Panc1 (cell line): ENCODE results near the gene SERTAD3.

Experiments
- CTCF ChIP-seq: fragments of 450-650 bp; IDR thresholded peaks from 2 replicates; pipeline ENCODE4 v1.5.1; 2017; ENCODE audit warnings: mild to moderate bottlenecking
- REST ChIP-seq, 2 experiments: IDR thresholded peaks; 2 replicates each; pipeline ENCODE4 v1.6.1; 2011 to 2012; ENCODE audit warnings: low read depth in 2 of 2, control low read depth in 1 of 2, low read length in 1 of 2, mild to moderate bottlenecking in 1 of 2, moderate library complexity in 1 of 2; ENCODE audit not compliant: insufficient read depth in 1 of 2
- TCF7L2 ChIP-seq: IDR thresholded peaks from 2 replicates; pipeline ENCODE4 v1.6.1; 2011; ENCODE audit warnings: mild to moderate bottlenecking, low read depth, low read length, inconsistent platforms

GRCh38 chr19:40472516-40472915 lies 28.4 kb upstream of the SERTAD3 start:
- TF ChIP-seq CTCF (no peak), TCF7L2 (no peak), REST (IDR thresholded peaks at IDR 0.05; ENCODE audit: insufficient read depth in 1 of 2, low read depth in 2 of 2, low read length in 1 of 2) (no peak)
